ENCODE data around the gene NELL1. TPM values are rescaled to one million over a fixed set of nuclear protein-coding genes. Genes with fewer than 3 reads are reported as not detected.

Gene NELL1
- total RNA-seq, 1 experiment from 2014 or later = 0.22 TPM

DNA sequence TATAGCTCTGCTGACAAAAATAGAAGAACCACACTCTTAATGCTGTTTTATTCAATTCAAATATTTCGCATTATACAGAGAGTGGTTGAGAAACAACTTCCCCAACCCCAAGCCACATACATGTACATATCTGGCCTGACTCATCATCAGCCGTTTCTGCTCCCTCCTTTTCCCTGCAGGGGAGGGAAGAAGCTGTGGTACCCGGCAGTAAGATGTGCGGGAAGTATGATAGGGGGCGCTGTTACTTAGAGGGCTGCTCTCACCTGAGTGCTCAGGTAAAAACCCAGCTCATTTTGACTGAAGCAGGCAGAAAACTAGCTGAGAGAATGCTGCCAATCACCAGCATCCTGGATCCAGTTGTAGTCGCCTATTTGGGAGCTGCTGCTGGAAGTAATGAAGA, 85.5 kb downstream of the NELL1 start:
- Mint-ChIP-seq H3K4me3 (no peak overlapping the region), H3K27me3 (ENCODE audit: low read depth) (no peaks in the 10 kb centered on the region), H3K9me3 (peaks cover 0 to 2% of the 10 kb centered on the region in 2 experiments; a peak in 1 of 5 replicates), H3K4me1 (no peaks in the 10 kb centered on the region), H3K36me3 (ENCODE audit: insufficient read depth in 1 of 3, low read depth in 3 of 3) (no peaks in the 10 kb centered on the region), H3K27ac (no peak overlapping the region)
- no peak overlapping the region for H2AK5ac ChIP-seq (ENCODE audit: insufficient read length, low read length)
- H2BK20ac ChIP-seq (ENCODE audit: low read depth, low read length, poor library complexity, severe bottlenecking) = no peak overlapping the region
- H3K9me3 ChIP-seq (ENCODE audit: control insufficient read depth, low read depth, low read length) = no peaks in the 10 kb centered on the region
- H3K56ac ChIP-seq (ENCODE audit: insufficient read length, low read depth, low read length) = no peak overlapping the region
- H4K91ac ChIP-seq (ENCODE audit: insufficient read length, low read depth, low read length) = no peak overlapping the region
- no peak overlapping the region for H4K5ac ChIP-seq (ENCODE audit: insufficient read length, low read depth, low read length)
- no peaks in the 10 kb centered on the region for H3K79me1 ChIP-seq (ENCODE audit: insufficient read depth, low read depth, low read length, poor library complexity, severe bottlenecking)
- no peak overlapping the region for H3K27ac ChIP-seq (ENCODE audit: insufficient read length, low read depth, low read length)
- no peak overlapping the region for H3K9ac ChIP-seq (ENCODE audit: extremely low read depth, insufficient read length, low read length)
- H3T11ph ChIP-seq (ENCODE audit: low read length) = no peak overlapping the region
- no peaks in the 10 kb centered on the region for H3K23me2 ChIP-seq (ENCODE audit: insufficient read length, low read depth, low read length, poor library complexity, severe bottlenecking)
- H3K79me2 ChIP-seq (ENCODE audit: insufficient read depth, low read length) = no peaks in the 10 kb centered on the region
- no CpG with 5 or more reads among the region's 6 CpGs for WGBS (ENCODE audit: extremely low coverage, insufficient read length, low lambda C conversion rate)
- no peak overlapping the region for H3K23ac ChIP-seq (ENCODE audit: insufficient read length, low read depth, low read length)
- no peak overlapping the region for H3K18ac ChIP-seq (ENCODE audit: insufficient read length, low read depth, low read length)
- H3K4me1 ChIP-seq (ENCODE audit: insufficient read depth, low read length) = no peaks in the 10 kb centered on the region
- no peaks in the 10 kb centered on the region for H4K20me1 ChIP-seq (ENCODE audit: control insufficient read depth, insufficient read depth, insufficient read length)
- no peak overlapping the region for H3K4ac ChIP-seq (ENCODE audit: low read depth, low read length)
- H3K4me2 ChIP-seq (ENCODE audit: insufficient read depth, insufficient read length, low read length) = no peak overlapping the region
- H2BK12ac ChIP-seq (ENCODE audit: insufficient read length, low read depth, low read length) = no peak overlapping the region
- H3K14ac ChIP-seq (ENCODE audit: insufficient read depth, low read length) = no peak overlapping the region
- no peak overlapping the region for H2BK15ac ChIP-seq (ENCODE audit: low read depth, low read length)
- no peak overlapping the region for H2BK120ac ChIP-seq (ENCODE audit: low read depth, low read length, poor library complexity, severe bottlenecking)
- no peaks in the 10 kb centered on the region for H3K27me3 ChIP-seq (ENCODE audit: insufficient read depth, low read length)
- H4K8ac ChIP-seq (replicated peaks; ENCODE audit: insufficient read length, low read depth, low read length) = no peak overlapping the region
- no peak overlapping the region for H2AFZ ChIP-seq (ENCODE audit: low read length)
- H2BK5ac ChIP-seq (ENCODE audit: insufficient read length, low read length) = no peak overlapping the region
- TF ChIP-seq, protein P1, sequence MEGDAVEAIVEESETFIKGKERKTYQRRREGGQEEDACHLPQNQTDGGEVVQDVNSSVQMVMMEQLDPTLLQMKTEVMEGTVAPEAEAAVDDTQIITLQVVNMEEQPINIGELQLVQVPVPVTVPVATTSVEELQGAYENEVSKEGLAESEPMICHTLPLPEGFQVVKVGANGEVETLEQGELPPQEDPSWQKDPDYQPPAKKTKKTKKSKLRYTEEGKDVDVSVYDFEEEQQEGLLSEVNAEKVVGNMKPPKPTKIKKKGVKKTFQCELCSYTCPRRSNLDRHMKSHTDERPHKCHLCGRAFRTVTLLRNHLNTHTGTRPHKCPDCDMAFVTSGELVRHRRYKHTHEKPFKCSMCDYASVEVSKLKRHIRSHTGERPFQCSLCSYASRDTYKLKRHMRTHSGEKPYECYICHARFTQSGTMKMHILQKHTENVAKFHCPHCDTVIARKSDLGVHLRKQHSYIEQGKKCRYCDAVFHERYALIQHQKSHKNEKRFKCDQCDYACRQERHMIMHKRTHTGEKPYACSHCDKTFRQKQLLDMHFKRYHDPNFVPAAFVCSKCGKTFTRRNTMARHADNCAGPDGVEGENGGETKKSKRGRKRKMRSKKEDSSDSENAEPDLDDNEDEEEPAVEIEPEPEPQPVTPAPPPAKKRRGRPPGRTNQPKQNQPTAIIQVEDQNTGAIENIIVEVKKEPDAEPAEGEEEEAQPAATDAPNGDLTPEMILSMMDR (conservative IDR thresholded peaks at IDR 0.05) = peak; percentile 88
- DNase-seq = peak; percentile 72

Data from H9 (cell line).